MM.1S (cell line): Measurements from ENCODE around the gene MR1.

Experiments used
- DNase-seq: peaks from one replicate; pipeline ENCODE4 v3.0.0-alpha.2; 2015
- H2AFZ ChIP-seq: fragments of 300-600 bp; sonication (generic); 2 replicates; pipeline ENCODE4 v1.6.0; 2016; ENCODE audit warnings: antibody characterized with exemption, low read length
- H3F3A ChIP-seq: fragments of 300-600 bp; sonication (generic); 2 replicates; pipeline ENCODE4 v1.6.1; 2016; ENCODE audit warnings: mild to moderate bottlenecking, antibody characterized with exemption, low read length, moderate library complexity, mixed read lengths; ENCODE audit not compliant: insufficient read depth
- H3K27ac ChIP-seq: fragments of 300-600 bp; sonication (generic); 2 replicates; pipeline ENCODE4 v1.5.1; 2016; ENCODE audit warnings: mild to moderate bottlenecking, low read length
- H3K27me3 ChIP-seq: fragments of 300-600 bp; sonication (generic); replicated peaks from 2 replicates; pipeline ENCODE4 v1.6.0; 2016; ENCODE audit warnings: low read length; ENCODE audit not compliant: insufficient read depth
- H3K36me3 ChIP-seq: fragments of 300-600 bp; sonication (generic); replicated peaks from 2 replicates; pipeline ENCODE4 v1.6.1; 2016; ENCODE audit warnings: mild to moderate bottlenecking, low read length, mixed read lengths; ENCODE audit not compliant: insufficient read depth
- H3K4me1 ChIP-seq: fragments of 300-600 bp; sonication (generic); 2 replicates; pipeline ENCODE4 v1.6.1; 2016; ENCODE audit warnings: low read length, mixed read lengths
- H3K4me2 ChIP-seq: fragments of 300-600 bp; sonication (generic); 2 replicates; pipeline ENCODE4 v1.6.0; 2016; ENCODE audit warnings: low read depth, low read length
- H3K4me3 ChIP-seq: fragments of 300-600 bp; sonication (generic); 2 replicates; pipeline ENCODE4 v1.5.1; 2016; ENCODE audit warnings: low read length, mixed read lengths
- H3K79me2 ChIP-seq: fragments of 300-600 bp; sonication (generic); 2 replicates; pipeline ENCODE4 v1.6.1; 2016; ENCODE audit warnings: mixed run types, low read length, mixed read lengths
- H3K9ac ChIP-seq: fragments of 300-600 bp; sonication (generic); 2 replicates; pipeline ENCODE4 v1.6.1; 2016; ENCODE audit warnings: low read length, mixed read lengths
- H3K9me2 ChIP-seq: fragments of 300-600 bp; sonication (generic); replicated peaks from 2 replicates; pipeline ENCODE4 v1.6.1; 2016; ENCODE audit warnings: mild to moderate bottlenecking, low read length, mixed read lengths; ENCODE audit not compliant: insufficient read depth
- H3K9me3 ChIP-seq: fragments of 300-600 bp; sonication (generic); replicated peaks from 2 replicates; pipeline ENCODE4 v1.6.1; 2016; ENCODE audit warnings: mild to moderate bottlenecking, low read length, mixed read lengths; ENCODE audit not compliant: insufficient read depth
- H4K20me1 ChIP-seq: fragments of 300-600 bp; sonication (generic); 2 replicates; pipeline ENCODE4 v1.6.1; 2016; ENCODE audit warnings: mild to moderate bottlenecking, low read length, moderate library complexity, mixed read lengths; ENCODE audit not compliant: insufficient read depth
- CTCF ChIP-seq: fragments of 300-600 bp; sonication (generic); IDR thresholded peaks from 2 replicates; pipeline ENCODE4 v1.5.1; 2016; ENCODE audit warnings: antibody characterized with exemption, low read length, mixed read lengths
- EZH2 ChIP-seq: fragments of 300-600 bp; sonication (generic); optimal IDR thresholded peaks from 2 replicates; pipeline ENCODE3; 2017; ENCODE audit warnings: low read depth, mild to moderate bottlenecking, antibody characterized with exemption, low read length, mixed read lengths
- EZH2phosphoT487 ChIP-seq: fragments of 300-600 bp; sonication (generic); IDR thresholded peaks from 2 replicates; pipeline ENCODE4 v1.6.1; 2018; ENCODE audit warnings: antibody characterized with exemption, low read length

The MR1 gene

GRCh38 chr1:181092056-181092455 lies 58.3 kb downstream of the MR1 start:
- Histone ChIP-seq H2AFZ (no peak overlapping the region), H3K9ac (no peak overlapping the region), H3K79me2 (peaks cover 45% of the 10 kb centered on the region), H3K36me3 (no peaks in the 10 kb centered on the region), H4K20me1 (0 out of 2 replicates have a peak, but pooled peaks cover 7% of the 10 kb centered on the region), H3F3A (peaks cover 15% of the 10 kb centered on the region), H3K4me1 (peaks cover 20% of the 10 kb centered on the region), H3K4me2 (peak overlapping the region; percentile 88; the same call in 1 of the 2 replicates), H3K27ac (no peak overlapping the region), H3K9me2 (no peaks in the 10 kb centered on the region), H3K27me3 (no peaks in the 10 kb centered on the region), H3K9me3 (no peaks in the 10 kb centered on the region), H3K4me3 (no peak overlapping the region)
- no peak for TF ChIP-seq CTCF
- no peak for TF ChIP-seq EZH2
- TF ChIP-seq EZH2phosphoT487, result no peak
- DNase-seq, result no peak

GRCh38 chr1:181092883-181093458 lies 59.2 kb downstream of the MR1 start:
- Histone ChIP-seq H3K79me2 (peaks cover 45% of the 10 kb centered on the region), H4K20me1 (0 out of 2 replicates have a peak, but pooled peaks cover 7% of the 10 kb centered on the region), H3K27ac (no peak overlapping the region), H3K9me2 (no peaks in the 10 kb centered on the region), H3K4me1 (peaks cover 16% of the 10 kb centered on the region), H3K4me3 (no peak overlapping the region), H3K9me3 (no peaks in the 10 kb centered on the region), H3K4me2 (no peak overlapping the region), H3K27me3 (no peaks in the 10 kb centered on the region), H3F3A (peaks cover 15% of the 10 kb centered on the region), H2AFZ (no peak overlapping the region), H3K36me3 (no peaks in the 10 kb centered on the region), H3K9ac (no peak overlapping the region)
- TF ChIP-seq CTCF (no peak), EZH2 (no peak), EZH2phosphoT487 (no peak)
- DNase-seq, result no peak

DNA sequence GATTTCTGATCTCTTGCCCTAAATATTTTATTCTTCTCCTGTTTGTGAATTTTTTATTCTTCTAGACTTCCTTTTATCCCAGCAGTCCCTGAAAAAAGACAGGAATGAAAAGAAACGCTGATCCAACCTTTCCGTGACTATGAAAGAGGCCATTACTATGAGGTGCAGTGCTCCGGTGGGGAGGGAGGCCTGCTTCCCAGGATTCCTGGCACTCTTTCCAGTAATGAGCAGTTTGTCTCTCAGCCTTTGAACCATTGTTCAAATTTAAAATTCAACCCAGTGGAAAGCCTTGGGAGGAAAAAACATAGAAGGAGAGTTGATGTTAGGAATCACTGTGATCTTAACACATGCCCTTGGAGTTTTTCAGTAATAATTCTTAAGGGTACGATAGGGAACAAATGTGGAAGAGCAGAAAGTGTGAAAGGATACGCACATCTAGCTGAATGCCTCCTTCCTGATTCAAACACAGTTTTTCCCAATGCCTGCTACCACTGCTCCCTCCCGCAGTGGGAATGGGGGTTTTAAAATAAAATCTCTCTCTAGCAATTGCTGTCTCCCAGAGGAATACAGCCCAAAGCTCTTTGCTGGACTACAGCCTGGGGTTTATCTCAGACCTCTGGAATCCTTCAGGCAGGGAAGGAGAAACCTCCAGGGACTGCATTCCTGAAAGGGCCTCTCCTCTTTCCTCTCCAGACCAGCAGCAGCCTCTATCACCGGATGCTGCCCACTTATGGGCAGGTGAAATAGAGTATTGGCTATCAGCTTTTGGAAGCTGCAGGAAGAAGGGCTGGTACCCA lies 60.8 kb downstream of the MR1 start:
- H3K4me2 ChIP-seq, result no peak overlapping the region
- H3K4me1 ChIP-seq, result peaks cover 23% of the 10 kb centered on the region
- H3K79me2 ChIP-seq, result peaks cover 37% of the 10 kb centered on the region
- H3K9me2 ChIP-seq, result no peaks in the 10 kb centered on the region
- no peak overlapping the region for H3K27ac ChIP-seq
- no peak overlapping the region for H2AFZ ChIP-seq
- H3K36me3 ChIP-seq, result no peaks in the 10 kb centered on the region
- H3K9me3 ChIP-seq, result no peaks in the 10 kb centered on the region
- no peak for DNase-seq
- TF ChIP-seq EZH2phosphoT487 (no peak), CTCF (no peak), EZH2 (no peak)
- H3K9ac ChIP-seq, result no peak overlapping the region
- H3F3A ChIP-seq, result peaks cover 14% of the 10 kb centered on the region
- H3K27me3 ChIP-seq, result no peaks in the 10 kb centered on the region
- H4K20me1 ChIP-seq, result 0 out of 2 replicates have a peak, but pooled peaks cover 7% of the 10 kb centered on the region
- no peak overlapping the region for H3K4me3 ChIP-seq
